ENCODE results near the gene MEGF11.

Gene MEGF11

GRCh38 chr15:66170042-66170441 is 83.5 kb downstream of the MEGF11 start:
- no peak for DNase-seq (ENCODE audit: low spot score)

DNA sequence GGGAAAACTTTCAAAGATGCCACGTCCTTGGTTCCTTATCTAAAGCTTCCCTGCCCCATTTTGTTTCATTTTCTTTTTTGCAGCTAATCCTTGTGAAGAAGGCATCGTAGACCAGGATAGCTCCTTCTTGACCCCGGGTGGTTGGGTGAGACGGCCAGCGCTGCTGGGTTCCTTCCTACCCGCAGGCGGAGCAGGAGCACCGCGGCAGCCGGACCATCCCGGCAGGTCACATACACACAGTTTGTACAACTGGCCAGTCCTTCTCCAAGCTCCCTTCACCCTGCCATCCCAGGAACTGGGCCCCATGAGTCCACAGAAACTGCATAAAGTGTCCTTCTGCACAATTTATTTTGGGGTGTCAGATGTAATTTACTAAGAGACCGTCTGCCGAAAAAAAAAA is 83.9 kb downstream of the MEGF11 start:
- DNase-seq (ENCODE audit: low spot score), result no peak

DNA sequence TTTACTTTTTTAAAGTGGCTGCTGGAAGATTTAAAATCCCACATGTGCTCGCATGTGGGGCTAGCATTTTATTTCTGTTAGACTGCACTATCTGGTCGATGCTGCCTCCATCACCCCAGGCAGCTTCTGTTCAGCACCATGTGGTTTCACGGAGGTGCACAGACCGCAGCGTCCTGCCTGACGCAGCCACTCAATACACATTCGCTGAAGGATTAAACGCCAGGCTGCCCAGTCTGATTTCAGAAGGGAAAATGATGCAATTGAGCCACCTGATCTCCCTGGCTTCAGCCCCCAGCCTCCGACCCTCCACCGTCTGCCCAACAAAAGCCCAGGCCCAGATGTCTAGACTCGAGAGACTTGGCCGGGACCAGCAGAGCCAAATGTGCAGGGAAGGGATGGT is 84.5 kb downstream of the MEGF11 start:
- no peak for DNase-seq (ENCODE audit: low spot score)

GRCh38 chr15:66167854-66168253 is 85.7 kb downstream of the MEGF11 start:
- no peak for DNase-seq (ENCODE audit: low spot score)

DNA sequence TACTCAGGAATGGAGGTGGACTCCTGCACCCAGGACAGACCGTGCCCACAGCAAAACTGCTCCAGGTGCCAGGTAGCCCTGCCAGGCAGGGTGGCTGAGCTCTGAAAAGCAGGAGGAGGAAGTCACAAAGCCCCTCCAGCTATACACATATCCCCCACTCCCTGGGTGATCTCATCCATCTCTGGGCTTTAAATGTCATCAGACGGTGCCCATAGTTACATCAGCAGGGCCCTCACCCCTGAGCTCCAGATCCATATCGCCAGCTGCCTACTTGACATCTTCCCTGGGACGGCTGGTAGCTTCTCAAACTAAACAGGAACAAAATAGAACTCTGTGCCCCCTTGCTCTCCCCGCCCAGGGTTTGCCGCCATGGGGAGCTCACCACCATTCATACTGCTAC is 87.7 kb downstream of the MEGF11 start:
- no peak for DNase-seq (ENCODE audit: low spot score)

DNA sequence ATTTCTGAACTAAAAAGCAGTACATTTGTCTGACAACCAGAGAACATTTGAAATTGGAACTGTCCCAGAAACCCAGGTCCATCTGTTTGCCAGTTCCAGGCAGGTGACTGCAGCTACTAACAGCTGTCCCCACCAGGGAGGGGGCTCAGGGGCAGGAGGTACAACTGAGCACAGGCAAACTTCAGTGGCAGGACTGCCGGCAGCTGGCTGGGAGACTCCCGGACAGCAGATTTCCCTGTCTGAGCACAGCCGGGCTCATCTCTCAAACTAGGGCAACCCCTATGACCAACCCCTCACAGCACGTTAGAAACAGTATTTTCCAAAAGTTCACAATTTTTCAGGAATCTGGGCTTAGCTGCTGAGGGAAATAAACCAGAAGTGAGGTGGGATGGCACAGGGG is 88.8 kb downstream of the MEGF11 start:
- DNase-seq (ENCODE audit: low spot score), result no peak

DNA sequence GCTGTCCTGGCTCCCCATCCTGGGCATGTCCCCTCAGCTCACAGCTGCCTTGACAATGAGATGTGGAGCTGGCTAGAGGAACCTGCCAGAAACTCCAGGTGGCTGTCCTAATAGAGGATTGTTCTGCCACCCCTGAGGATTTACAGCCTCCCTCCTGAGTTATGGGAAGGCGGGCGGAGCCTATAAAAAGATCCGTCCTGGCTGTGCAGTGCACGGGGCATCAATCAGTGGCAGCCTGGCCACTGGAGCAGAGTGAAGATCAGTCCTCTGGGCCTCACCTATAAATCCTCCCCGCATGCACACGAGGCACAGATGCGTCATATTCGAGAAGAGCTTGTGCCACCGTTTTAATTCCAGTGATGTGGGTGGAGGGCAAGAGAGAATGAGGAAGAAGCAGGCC is 90.0 kb downstream of the MEGF11 start:
- no peak for DNase-seq (ENCODE audit: low spot score)

- no peak for DNase-seq (ENCODE audit: low spot score)
Measured at GRCh38 chr15:66162286-66162685, 91.3 kb downstream of the MEGF11 start.

DNA sequence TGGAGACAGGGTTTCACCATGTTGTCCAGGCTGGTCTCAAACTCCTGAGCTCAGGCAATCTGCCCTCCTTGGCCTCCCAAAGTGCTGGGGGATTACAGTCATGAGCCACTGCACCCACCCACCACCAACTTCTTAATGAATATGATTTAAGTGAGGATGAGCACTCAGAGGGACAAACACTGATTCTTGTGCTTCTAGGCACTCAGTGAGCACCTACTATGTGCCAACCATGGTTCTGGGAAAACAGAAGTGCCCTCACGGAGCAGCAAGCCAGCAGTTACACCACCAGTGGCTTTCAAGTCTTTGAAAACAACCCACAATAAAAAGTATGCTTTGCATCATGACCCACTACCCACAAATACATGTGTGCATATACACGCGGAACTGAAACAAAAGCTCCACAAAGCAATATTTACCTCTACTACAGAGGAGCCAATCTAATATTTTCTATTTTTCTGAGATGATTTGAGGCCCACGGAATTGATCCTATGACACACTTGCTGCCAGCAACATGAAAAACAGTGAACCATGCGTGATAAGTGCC is 91.9 kb downstream of the MEGF11 start:
- DNase-seq (ENCODE audit: low spot score), result no peak

GRCh38 chr15:66161108-66161507 is 92.4 kb downstream of the MEGF11 start:
- no peak for DNase-seq (ENCODE audit: low spot score)

DNA sequence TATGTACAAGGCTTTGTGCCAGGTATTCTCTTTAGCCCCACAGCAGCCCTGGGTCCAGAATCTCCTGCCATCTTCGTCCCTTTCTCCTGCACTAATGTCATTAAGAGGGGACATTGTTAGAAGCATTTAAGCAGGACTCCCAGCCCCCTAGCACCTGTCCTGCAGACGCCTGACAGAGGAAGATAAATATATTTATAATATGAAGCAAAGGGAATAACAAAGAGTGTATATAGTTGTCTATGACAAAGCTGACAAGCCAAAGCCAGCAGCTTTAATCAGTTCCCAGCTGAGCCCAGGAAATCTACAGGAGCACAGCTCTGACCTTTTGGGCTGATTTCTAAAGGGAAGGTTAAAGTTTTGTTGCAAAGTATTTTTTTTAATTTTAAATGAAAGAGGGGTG is 96.0 kb downstream of the MEGF11 start:
- no peak for DNase-seq (ENCODE audit: low spot score)

DNA sequence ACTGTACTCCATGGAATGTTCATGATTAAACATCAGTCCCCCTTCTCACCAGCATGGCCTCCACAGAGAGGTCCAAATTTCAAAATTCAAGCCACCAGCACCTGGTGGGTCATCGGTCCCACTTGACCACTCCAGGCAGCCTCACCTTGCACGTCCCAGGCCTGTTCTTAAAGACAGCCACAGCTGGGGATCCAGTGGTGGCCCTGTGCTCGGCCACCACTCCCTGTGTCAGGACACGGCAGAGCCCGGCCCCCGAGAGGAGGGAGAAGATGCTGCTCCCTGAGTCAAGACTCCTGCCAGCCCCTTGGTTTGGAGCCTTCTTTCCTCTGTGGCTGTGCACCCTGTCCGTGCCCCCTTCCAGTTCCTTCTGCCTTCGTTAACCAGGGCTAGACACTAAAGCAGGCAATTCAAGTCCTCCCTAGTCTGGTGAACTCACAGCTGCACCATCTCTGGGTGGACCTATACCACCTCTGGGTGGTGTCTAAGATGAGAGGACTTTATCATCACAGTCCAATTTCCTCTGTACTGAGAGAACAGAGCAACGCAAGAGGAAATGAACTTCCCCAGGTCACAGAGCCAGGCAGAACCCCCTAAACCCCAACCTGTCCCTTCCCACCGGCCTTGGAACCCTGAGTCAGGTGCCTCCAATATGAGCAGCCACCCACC is 97.1 kb downstream of the MEGF11 start:
- DNase-seq (ENCODE audit: low spot score), result no peak

GRCh38 chr15:66155065-66155464 is 98.5 kb downstream of the MEGF11 start:
- no peak for DNase-seq (ENCODE audit: low spot score)

DNA sequence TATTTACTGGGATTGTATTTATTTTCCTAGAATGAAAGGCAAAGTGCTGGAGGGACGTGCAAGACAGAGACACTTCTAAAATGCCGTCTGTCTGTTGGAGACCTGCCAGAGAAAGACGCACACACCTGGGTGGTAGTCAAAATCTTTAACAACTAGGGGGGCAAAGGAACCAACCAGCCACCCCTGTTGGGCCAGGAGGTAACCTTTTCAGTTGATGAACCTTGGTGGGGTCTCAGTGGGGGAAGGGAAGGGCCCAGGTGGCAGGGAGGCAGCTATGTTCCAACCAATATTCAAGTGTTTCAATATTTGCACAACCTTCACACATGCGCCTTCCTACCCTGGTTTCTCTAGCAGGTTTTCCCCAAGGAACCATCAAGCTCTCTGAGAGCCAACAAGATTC is 99.0 kb downstream of the MEGF11 start:
- DNase-seq (ENCODE audit: low spot score), result no peak

DNA sequence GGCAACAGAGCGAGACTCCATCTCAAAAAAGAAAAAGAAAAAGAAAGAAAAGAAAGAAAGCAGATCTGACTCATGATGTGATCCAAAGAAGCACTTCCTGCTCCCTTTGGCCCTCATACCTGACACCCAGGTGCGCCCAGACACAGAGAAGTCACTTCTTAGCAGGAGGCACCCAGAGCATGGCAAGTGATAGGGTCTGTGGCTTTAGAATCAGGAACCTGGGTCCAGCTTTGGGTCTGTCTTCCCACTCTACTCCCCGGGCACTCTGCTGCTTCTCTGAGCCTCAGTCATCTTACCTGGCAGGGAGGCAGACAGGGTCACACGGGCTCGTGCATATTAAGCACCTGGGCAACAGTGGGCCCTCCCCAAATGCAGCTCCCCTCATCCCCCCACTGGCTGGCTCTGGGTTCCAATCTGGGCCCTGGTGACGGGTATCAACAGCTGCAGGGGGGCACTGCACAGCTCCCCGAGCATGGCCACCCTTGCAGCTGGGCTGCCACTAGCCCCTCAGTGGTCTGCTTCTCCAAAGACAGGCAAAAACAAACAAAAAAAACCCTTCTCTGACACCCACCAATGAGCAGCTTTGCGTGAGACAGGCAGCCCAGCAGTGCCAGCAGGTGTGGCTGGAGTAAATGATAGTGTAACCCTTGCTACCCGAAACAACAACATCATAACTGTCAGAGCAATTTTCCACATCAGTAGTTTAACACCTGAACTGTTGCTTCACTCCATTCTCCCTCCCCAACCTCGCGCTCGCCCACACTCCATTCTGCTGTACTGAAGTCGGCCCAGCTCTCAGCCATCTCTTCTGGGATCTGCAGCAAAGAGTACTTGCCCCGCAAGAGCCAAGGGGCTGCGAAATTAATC is 99.8 kb downstream of the MEGF11 start:
- DNase-seq (ENCODE audit: low spot score), result no peak

GRCh38 chr15:66152650-66153049 is 100.9 kb downstream of the MEGF11 start:
- DNase-seq (ENCODE audit: low spot score), result no peak

DNA sequence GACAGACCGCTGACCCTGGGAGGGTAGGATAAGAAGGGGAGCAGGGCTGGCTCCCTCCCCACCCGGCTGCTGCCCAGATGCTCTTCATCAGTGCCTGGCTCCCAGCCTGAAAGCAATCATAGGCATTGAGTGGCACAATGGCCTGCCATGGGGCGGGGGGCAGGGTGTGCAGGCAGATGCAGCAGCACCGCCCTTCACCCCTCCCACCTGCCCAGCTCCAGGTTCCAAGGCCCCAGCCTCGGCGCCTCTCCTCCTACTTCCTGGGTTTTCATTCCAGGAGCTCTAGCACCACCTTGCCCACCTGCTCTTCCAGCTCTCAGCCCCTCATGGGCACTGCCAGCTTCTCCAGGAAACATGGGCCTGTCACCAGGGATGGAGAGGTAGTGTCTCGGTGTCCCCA is 101.7 kb downstream of the MEGF11 start:
- no peak for DNase-seq (ENCODE audit: low spot score)

- no peak for DNase-seq (ENCODE audit: low spot score)
Measured at GRCh38 chr15:66149871-66150270, 103.7 kb downstream of the MEGF11 start.

DNA sequence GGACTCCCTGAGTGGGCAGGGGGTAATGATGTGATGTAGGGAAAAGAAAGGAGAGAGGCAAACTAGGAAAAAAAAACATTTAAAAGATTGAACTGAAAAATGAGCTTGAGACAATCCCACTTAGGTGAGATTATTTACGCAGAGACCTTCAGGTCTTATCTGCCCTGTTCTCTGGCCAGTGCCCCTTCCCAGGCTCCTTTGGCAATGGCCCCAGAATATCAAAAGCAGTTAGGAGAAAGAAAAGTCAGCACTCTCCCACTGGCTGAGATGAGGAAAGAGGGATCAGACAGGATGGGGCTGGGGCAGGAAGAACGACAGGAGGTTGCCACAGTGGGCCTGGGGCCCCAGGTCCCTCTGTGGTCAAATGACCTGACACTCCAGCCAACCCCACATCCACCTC is 105.4 kb downstream of the MEGF11 start:
- DNase-seq (ENCODE audit: low spot score), result no peak

- DNase-seq (ENCODE audit: low spot score), result no peak
Measured at GRCh38 chr15:66147440-66147839, 106.1 kb downstream of the MEGF11 start.

GRCh38 chr15:66145726-66146182 is 107.8 kb downstream of the MEGF11 start:
- no peak for DNase-seq (ENCODE audit: low spot score)

- DNase-seq (ENCODE audit: low spot score), result no peak
Measured at GRCh38 chr15:66144978-66145725, 108.4 kb downstream of the MEGF11 start.

GRCh38 chr15:66142285-66142684 is 111.3 kb downstream of the MEGF11 start:
- no peak for DNase-seq (ENCODE audit: low spot score)
